Sigmoid colon (tissue), 7 donors: ENCODE results near the gene GTF2H1. TPM values are rescaled to one million over a fixed set of nuclear protein-coding genes. Genes with fewer than 3 reads are reported as not detected.

Experiments
- DNase-seq: peaks from one replicate; pipeline ENCODE4 v3.0.0-alpha.2; 2019
- H3K27ac ChIP-seq, 4 donors: fragments of 200-600 bp; sonication (generic); one replicate each; pipeline ENCODE4 v1.5.1; 2016 to 2019; ENCODE audit warnings: mild to moderate bottlenecking in 1 of 4
- H3K27me3 ChIP-seq, 3 donors: fragments of 200-600 bp; sonication (generic); one replicate each; pipeline ENCODE4 v1.5.1; 2019; ENCODE audit warnings: mild to moderate bottlenecking in 1 of 3
- H3K36me3 ChIP-seq, 4 donors: fragments of 200-600 bp; sonication (generic); one replicate each; pipeline ENCODE4 v1.5.1; 2016 to 2019
- H3K4me1 ChIP-seq, 4 donors: fragments of 200-600 bp; sonication (generic); one replicate each; pipeline ENCODE4 v1.5.1; 2017 to 2019
- H3K4me3 ChIP-seq, 4 donors: fragments of 200-600 bp; sonication (generic); one replicate each; pipeline ENCODE4 v1.5.1; 2017 to 2019; ENCODE audit warnings: mild to moderate bottlenecking in 2 of 4, moderate library complexity in 1 of 4
- H3K9me3 ChIP-seq, 4 donors: fragments of 200-600 bp in 3 of 4; sonication (generic) in 3 of 4; one replicate each; pipeline versions ENCODE4 v1.5.1 to v1.6.1; 2013 to 2019
- EP300 ChIP-seq, 4 donors: sonication (generic); formaldehyde crosslinking; IDR thresholded peaks; one replicate each; pipeline ENCODE4 v1.6.1; 2017; ENCODE audit warnings: antibody characterized with exemption in 4 of 4
- POLR2A ChIP-seq, 2 donors: fragments of 450-650 bp; IDR thresholded peaks; one replicate each; pipeline ENCODE4 v1.6.1; 2016; ENCODE audit warnings: antibody characterized with exemption in 2 of 2, mild to moderate bottlenecking in 2 of 2, moderate library complexity in 2 of 2
- POLR2AphosphoS5 ChIP-seq, 4 donors: sonication (generic); formaldehyde crosslinking; IDR thresholded peaks; one replicate each; pipeline ENCODE4 v1.6.1; 2017; ENCODE audit warnings: antibody characterized with exemption in 4 of 4
- WGBS, 2 donors: extraction: QIAGEN DNeasy Blood & Tissue Kit; methylation state at CpG; one replicate each; pipeline ENCODE4 v1.1.7; 2013; 5-methylcytosine and 5-hydroxymethylcytosine counted together
- intact Hi-C: fragments of 100-400 bp; cut with DNase I; formaldehyde crosslinking; loops from one replicate; pipeline ENCODE4 v1.15.1; 2023
- polyA plus RNA-seq, 3 donors: library from polyadenylated mRNA; stranded (reverse); fragments of 200-250 nt; gene quantifications; one replicate each; pipeline ENCODE4 v1.2.3, GENCODE V29; 2013
- total RNA-seq, 4 donors: library from RNA; depleted of rRNA; stranded (reverse); fragments of >200 nt; gene quantifications; one replicate each; pipeline ENCODE4 v1.1.0, GENCODE V29; 2016
- TF ChIP-seq, protein P1 (sequence below), 4 experiments: fragments of 450-650 bp in 3 of 4; fragments of 200-600 bp in 1 of 4; IDR thresholded peaks; one replicate each; pipeline ENCODE4 v1.5.1; 2016 to 2019; ENCODE audit warnings: antibody characterized with exemption in 4 of 4, mild to moderate bottlenecking in 3 of 4, moderate library complexity in 2 of 4
- donor health status: healthy with polysubstance abuse.
- donor health status: Bipolar disorder and iron deficiency.
- donor health status: healthy.

GTF2H1 gene
- total and polyA plus RNA-seq, 7 donors: 22.9 to 61.0 (median 50.2) TPM

- no peak for DNase-seq
- Histone ChIP-seq H3K9me3 (no peaks in the 10 kb centered on the region), H3K27ac (no peak overlapping the region), H3K36me3 (peaks cover 7 to 95% (median 24%) of the 10 kb centered on the region in 4 donors), H3K27me3 (no peaks in the 10 kb centered on the region), H3K4me1 (no peaks in the 10 kb centered on the region), H3K4me3 (no peak overlapping the region)
- TF ChIP-seq, protein P1, sequence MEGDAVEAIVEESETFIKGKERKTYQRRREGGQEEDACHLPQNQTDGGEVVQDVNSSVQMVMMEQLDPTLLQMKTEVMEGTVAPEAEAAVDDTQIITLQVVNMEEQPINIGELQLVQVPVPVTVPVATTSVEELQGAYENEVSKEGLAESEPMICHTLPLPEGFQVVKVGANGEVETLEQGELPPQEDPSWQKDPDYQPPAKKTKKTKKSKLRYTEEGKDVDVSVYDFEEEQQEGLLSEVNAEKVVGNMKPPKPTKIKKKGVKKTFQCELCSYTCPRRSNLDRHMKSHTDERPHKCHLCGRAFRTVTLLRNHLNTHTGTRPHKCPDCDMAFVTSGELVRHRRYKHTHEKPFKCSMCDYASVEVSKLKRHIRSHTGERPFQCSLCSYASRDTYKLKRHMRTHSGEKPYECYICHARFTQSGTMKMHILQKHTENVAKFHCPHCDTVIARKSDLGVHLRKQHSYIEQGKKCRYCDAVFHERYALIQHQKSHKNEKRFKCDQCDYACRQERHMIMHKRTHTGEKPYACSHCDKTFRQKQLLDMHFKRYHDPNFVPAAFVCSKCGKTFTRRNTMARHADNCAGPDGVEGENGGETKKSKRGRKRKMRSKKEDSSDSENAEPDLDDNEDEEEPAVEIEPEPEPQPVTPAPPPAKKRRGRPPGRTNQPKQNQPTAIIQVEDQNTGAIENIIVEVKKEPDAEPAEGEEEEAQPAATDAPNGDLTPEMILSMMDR (IDR thresholded peaks at IDR 0.05): no peak
- TF ChIP-seq POLR2AphosphoS5 (IDR thresholded peaks at IDR 0.05): no peak
- TF ChIP-seq POLR2A (IDR thresholded peaks at IDR 0.05): no peak
- no peak for TF ChIP-seq EP300 (IDR thresholded peaks at IDR 0.05)
- intact Hi-C loops: no loop called here
Measured at GRCh38 chr11:18304745-18305144, 17.6 kb upstream of the GTF2H1 start.

- Histone ChIP-seq H3K9me3 (no peaks in the 10 kb centered on the region), H3K4me1 (peaks cover 0 to 4% (median 1%) of the 10 kb centered on the region in 4 donors), H3K4me3 (no peak overlapping the region), H3K27me3 (no peaks in the 10 kb centered on the region), H3K36me3 (peaks cover 7 to 83% (median 31%) of the 10 kb centered on the region in 4 donors), H3K27ac (no peak overlapping the region)
- intact Hi-C loops: no loop called here
- TF ChIP-seq POLR2A (IDR thresholded peaks at IDR 0.05) (no peak), POLR2AphosphoS5 (IDR thresholded peaks at IDR 0.05) (no peak), EP300 (IDR thresholded peaks at IDR 0.05) (no peak)
- TF ChIP-seq, protein P1 (IDR thresholded peaks at IDR 0.05): no peak
- WGBS, 2 donors: 93 to 96% methylated on average over 2 of the region's 2 CpGs
- DNase-seq: no peak
Measured at GRCh38 chr11:18307461-18308139, 14.8 kb upstream of the GTF2H1 start.

- no peaks in the 10 kb centered on the region for H3K9me3 ChIP-seq
- no peak overlapping the region for H3K4me3 ChIP-seq
- intact Hi-C loops: no loop called here
- H3K36me3 ChIP-seq: peaks cover 5 to 76% (median 30%) of the 10 kb centered on the region in 4 donors
- no peak for DNase-seq
- no peak overlapping the region for H3K27ac ChIP-seq
- no peaks in the 10 kb centered on the region for H3K27me3 ChIP-seq
- TF ChIP-seq EP300 (IDR thresholded peaks at IDR 0.05): no peak
- TF ChIP-seq, protein P1 (IDR thresholded peaks at IDR 0.05): no peak
- no peak for TF ChIP-seq POLR2AphosphoS5 (IDR thresholded peaks at IDR 0.05)
- TF ChIP-seq POLR2A (IDR thresholded peaks at IDR 0.05): no peak
- peaks cover 0 to 10% (median 5%) of the 10 kb centered on the region in 4 donors for H3K4me1 ChIP-seq
- WGBS, 2 donors: 97 to 100% methylated on average over 2 of the region's 2 CpGs
Measured at GRCh38 chr11:18308242-18308641, 14.1 kb upstream of the GTF2H1 start.

GRCh38 chr11:18309691-18310090 lies 12.7 kb upstream of the GTF2H1 start:
- Histone ChIP-seq H3K9me3 (no peaks in the 10 kb centered on the region), H3K4me3 (no peak overlapping the region), H3K4me1 (peaks cover 0 to 12% (median 6%) of the 10 kb centered on the region in 4 donors), H3K36me3 (peaks cover 3 to 63% (median 26%) of the 10 kb centered on the region in 4 donors), H3K27me3 (no peaks in the 10 kb centered on the region), H3K27ac (no peak overlapping the region)
- intact Hi-C loops: no loop called here
- DNase-seq: no peak
- TF ChIP-seq POLR2A (IDR thresholded peaks at IDR 0.05) (no peak), POLR2AphosphoS5 (IDR thresholded peaks at IDR 0.05) (no peak), EP300 (IDR thresholded peaks at IDR 0.05) (no peak)
- TF ChIP-seq, protein P1 (IDR thresholded peaks at IDR 0.05): no peak
- 97 to 98% methylated on average over 5 of the region's 5 CpGs for WGBS, 2 donors
